Neural cell (in vitro differentiated cells): ENCODE data around the gene DCBLD2. TPM values are rescaled to one million over a fixed set of nuclear protein-coding genes. Genes with fewer than 3 reads are reported as not detected.

Source experiments
- H2AFZ ChIP-seq: fragments of 200-600, 300-800 bp; sonication (generic), shearing (Covaris generic); 2 replicates; pipeline ENCODE4 v1.6.0; 2014; ENCODE audit warnings: low read depth, mild to moderate bottlenecking, antibody characterized with exemption, low read length, moderate library complexity
- H3F3A ChIP-seq: fragments of 200-600 bp; shearing (Covaris generic); 2 replicates; pipeline ENCODE4 v1.6.1; 2016; ENCODE audit warnings: mild to moderate bottlenecking, moderate library complexity, mixed read lengths, antibody characterized with exemption, low read length; ENCODE audit not compliant: insufficient read depth, poor library complexity, severe bottlenecking
- H3K27ac ChIP-seq: fragments of 200-600, 300-800 bp; sonication (generic), shearing (Covaris generic); 2 replicates; pipeline ENCODE4 v1.5.1; 2014; ENCODE audit warnings: mild to moderate bottlenecking, low read length, moderate library complexity
- H3K27me3 ChIP-seq: fragments of 300-800, 200-600 bp; sonication (generic), shearing (Covaris generic); 2 replicates; pipeline ENCODE4 v1.6.0; 2014; ENCODE audit warnings: mild to moderate bottlenecking, low read depth, low read length, moderate library complexity; ENCODE audit not compliant: insufficient read depth
- H3K36me3 ChIP-seq: fragments of 300-800, 200-600 bp; sonication (generic), shearing (Covaris generic); 2 replicates; pipeline ENCODE4 v1.5.1; 2014; ENCODE audit warnings: mild to moderate bottlenecking, antibody characterized with exemption, low read length, moderate library complexity; ENCODE audit not compliant: insufficient read depth
- H3K4me2 ChIP-seq: fragments of 300-800, 200-600 bp; sonication (generic), shearing (Covaris generic); 2 replicates; pipeline ENCODE4 v1.6.0; 2014; ENCODE audit warnings: mild to moderate bottlenecking, low read length
- H3K4me3 ChIP-seq: fragments of 300-800, 200-600 bp; sonication (generic), shearing (Covaris generic); 2 replicates; pipeline ENCODE4 v1.5.1; 2014; ENCODE audit warnings: mild to moderate bottlenecking, low read length, moderate library complexity
- H3K79me2 ChIP-seq: fragments of 200-600 bp; shearing (Covaris generic); replicated peaks from 2 replicates; pipeline ENCODE4 v1.6.0; 2014; ENCODE audit warnings: mild to moderate bottlenecking, low read length, moderate library complexity; ENCODE audit not compliant: insufficient read depth
- H3K9ac ChIP-seq: fragments of 300-800, 200-600 bp; sonication (generic), shearing (Covaris generic); 2 replicates; pipeline ENCODE4 v1.6.1; 2016; ENCODE audit warnings: mild to moderate bottlenecking, low read length, mixed read lengths
- H3K9me2 ChIP-seq: fragments of 200-600 bp; shearing (Covaris generic); 2 replicates; pipeline ENCODE4 v1.6.1; 2016; ENCODE audit warnings: mild to moderate bottlenecking, low read length, mixed read lengths; ENCODE audit not compliant: insufficient read depth
- H3K9me3 ChIP-seq: fragments of 200-600, 300-800 bp; sonication (generic), shearing (Covaris generic); 2 replicates; pipeline ENCODE4 v1.6.1; 2016; ENCODE audit warnings: mild to moderate bottlenecking, mixed run types, low read length, moderate library complexity, mixed read lengths
- H4K20me1 ChIP-seq: fragments of 200-600 bp; shearing (Covaris generic); 2 replicates; pipeline ENCODE4 v1.6.1; 2016; ENCODE audit warnings: mild to moderate bottlenecking, mixed run types; ENCODE audit not compliant: insufficient read depth
- CTCF ChIP-seq: fragments of 450-650 bp; IDR thresholded peaks from 2 replicates; pipeline ENCODE4 v1.5.1; 2014; ENCODE audit warnings: antibody characterized with exemption, mild to moderate bottlenecking, moderate library complexity; ENCODE audit not compliant: poor library complexity, severe bottlenecking
- EP300 ChIP-seq: fragments of 450-650 bp; conservative IDR thresholded peaks from 2 replicates; pipeline ENCODE4 v1.6.1; 2014; ENCODE audit warnings: antibody characterized with exemption, mild to moderate bottlenecking, moderate library complexity; ENCODE audit not compliant: poor library complexity, severe bottlenecking
- EZH2 ChIP-seq: fragments of 200-600, 300-800 bp; shearing (Covaris generic), sonication (generic); IDR thresholded peaks from 2 replicates; pipeline ENCODE4 v1.6.1; 2014; ENCODE audit warnings: antibody characterized with exemption, low read length, borderline replicate concordance, mild to moderate bottlenecking; ENCODE audit not compliant: insufficient read depth, poor library complexity, severe bottlenecking
- MXI1 ChIP-seq: fragments of 450-650 bp; conservative IDR thresholded peaks from 2 replicates; pipeline ENCODE4 v1.6.1; 2014; ENCODE audit warnings: antibody characterized with exemption, mild to moderate bottlenecking; ENCODE audit not compliant: poor library complexity, severe bottlenecking
- POLR2AphosphoS5 ChIP-seq: IDR thresholded peaks from 2 replicates; pipeline ENCODE4 v1.6.1; 2012
- RAD21 ChIP-seq: fragments of 450-650 bp; conservative IDR thresholded peaks from 2 replicates; pipeline ENCODE4 v1.6.1; 2014; ENCODE audit warnings: antibody characterized with exemption, mild to moderate bottlenecking, moderate library complexity
- REST ChIP-seq: IDR thresholded peaks from 2 replicates; pipeline ENCODE4 v1.6.1; 2012; ENCODE audit warnings: borderline replicate concordance
- SMC3 ChIP-seq: fragments of 450-650 bp; conservative IDR thresholded peaks from 2 replicates; pipeline ENCODE4 v1.6.1; 2014; ENCODE audit warnings: antibody characterized with exemption, mild to moderate bottlenecking, moderate library complexity; ENCODE audit not compliant: poor library complexity
- TAF1 ChIP-seq: IDR thresholded peaks from 2 replicates; pipeline ENCODE4 v1.6.1; 2012; ENCODE audit warnings: low read depth
- polyA plus RNA-seq: library from polyadenylated mRNA; depleted of rRNA; stranded (reverse); fragments of >200 nt; gene quantifications from 2 replicates; pipeline ENCODE4 v1.2.3, GENCODE V29; 2014

Gene DCBLD2
- polyA plus RNA-seq, 1 donor from 2014 or later: 69.0 TPM

- Histone ChIP-seq H3K4me2 (no peak overlapping the region), H3K79me2 (no peaks in the 10 kb centered on the region), H3K27ac (no peak overlapping the region), H3K4me3 (no peak overlapping the region), H3K27me3 (no peaks in the 10 kb centered on the region), H2AFZ (no peak overlapping the region), H4K20me1 (no peaks in the 10 kb centered on the region), H3F3A (no peaks in the 10 kb centered on the region), H3K36me3 (peaks cover 5% of the 10 kb centered on the region), H3K9ac (no peak overlapping the region), H3K9me2 (no peaks in the 10 kb centered on the region), H3K9me3 (no peaks in the 10 kb centered on the region)
- peak; percentile 93 for TF ChIP-seq SMC3
- TF ChIP-seq RAD21: peak; percentile 88
- no peak for TF ChIP-seq EP300
- no peak for TF ChIP-seq MXI1
- TF ChIP-seq REST: no peak
- no peak for TF ChIP-seq EZH2
- peak; percentile 83 for TF ChIP-seq CTCF
- TF ChIP-seq TAF1: no peak
- no peak for TF ChIP-seq POLR2AphosphoS5
These were observed 83.9 kb downstream of the DCBLD2 start for GRCh38 chr3:98817547-98818041.

GRCh38 chr3:98814817-98815420 is 86.6 kb downstream of the DCBLD2 start:
- H3K27me3 ChIP-seq: no peaks in the 10 kb centered on the region
- H3K9ac ChIP-seq: no peak overlapping the region
- no peak overlapping the region for H3K4me2 ChIP-seq
- H2AFZ ChIP-seq: no peak overlapping the region
- H3K4me3 ChIP-seq: no peak overlapping the region
- no peaks in the 10 kb centered on the region for H3K9me2 ChIP-seq
- H3K79me2 ChIP-seq: no peaks in the 10 kb centered on the region
- no peaks in the 10 kb centered on the region for H4K20me1 ChIP-seq
- no peaks in the 10 kb centered on the region for H3F3A ChIP-seq
- TF ChIP-seq REST (no peak), EP300 (no peak), CTCF (no peak), POLR2AphosphoS5 (no peak), SMC3 (no peak), RAD21 (no peak), EZH2 (no peak), MXI1 (no peak), TAF1 (no peak)
- H3K9me3 ChIP-seq: no peaks in the 10 kb centered on the region
- H3K27ac ChIP-seq: no peak overlapping the region
- H3K36me3 ChIP-seq: peaks cover 5% of the 10 kb centered on the region
